Astrocyte (in vitro differentiated cells and primary cell): ENCODE measurements around the gene ADGRB2. TPM values are rescaled to one million over a fixed set of nuclear protein-coding genes. Genes with fewer than 3 reads are reported as not detected.

Experiments used
- DNase-seq: peaks from one replicate; pipeline ENCODE4 v3.0.0-alpha.2; 2010; ENCODE audit warnings: low read depth
- FAIRE-seq: peaks from 2 replicates; lab custom pipeline; 2011; peaks lifted over from hg19 to GRCh38; lab: Jason Lieb, UNC
- H2AFZ ChIP-seq: 2 replicates; pipeline ENCODE4 v1.6.0; 2012; ENCODE audit warnings: low read depth, low read length, inconsistent platforms
- H3K27ac ChIP-seq: 2 replicates; pipeline ENCODE4 v1.5.1; 2011; ENCODE audit warnings: low read depth, low read length, inconsistent platforms
- H3K27me3 ChIP-seq: 2 replicates; pipeline ENCODE4 v1.6.0; 2011; ENCODE audit warnings: low read length, inconsistent platforms; ENCODE audit not compliant: insufficient read depth
- H3K36me3 ChIP-seq: 2 replicates; pipeline ENCODE4 v1.5.1; 2011; ENCODE audit warnings: low read length, inconsistent platforms; ENCODE audit not compliant: insufficient read depth
- H3K4me1 ChIP-seq: 2 replicates; pipeline ENCODE4 v1.5.1; 2011; ENCODE audit warnings: low read length, inconsistent platforms; ENCODE audit not compliant: insufficient read depth
- H3K4me2 ChIP-seq: 2 replicates; pipeline ENCODE4 v1.6.0; 2012; ENCODE audit warnings: low read length, inconsistent platforms
- H3K4me3 ChIP-seq: 2 replicates; pipeline ENCODE4 v1.5.1; 2011; ENCODE audit warnings: low read depth, mild to moderate bottlenecking, low read length, inconsistent platforms; ENCODE audit not compliant: insufficient read depth
- H3K79me2 ChIP-seq: 2 replicates; pipeline ENCODE4 v1.6.0; 2012; ENCODE audit warnings: mild to moderate bottlenecking, low read length, inconsistent platforms; ENCODE audit not compliant: insufficient read depth
- H3K9ac ChIP-seq: 2 replicates; pipeline ENCODE4 v1.6.0; 2012; ENCODE audit warnings: mild to moderate bottlenecking, low read length, inconsistent platforms
- H3K9me3 ChIP-seq: 2 replicates; pipeline ENCODE4 v1.5.1; 2012; ENCODE audit warnings: low read depth, mild to moderate bottlenecking, low read length, inconsistent platforms; ENCODE audit not compliant: insufficient read depth
- H4K20me1 ChIP-seq: 2 replicates; pipeline ENCODE4 v1.6.0; 2012; ENCODE audit warnings: low read length, inconsistent platforms; ENCODE audit not compliant: insufficient read depth
- H3K27ac Mint-ChIP-seq: one replicate; pipeline ENCODE4 v1.8.0; 2021; ENCODE audit warnings: mild to moderate bottlenecking, mixed read lengths; ENCODE audit not compliant: unreplicated experiment
- H3K27me3 Mint-ChIP-seq: one replicate; pipeline ENCODE4 v1.8.0; 2021; ENCODE audit warnings: low read depth, mixed read lengths; ENCODE audit not compliant: unreplicated experiment
- H3K36me3 Mint-ChIP-seq: one replicate; pipeline ENCODE4 v1.8.0; 2021; ENCODE audit warnings: low read depth, mixed read lengths; ENCODE audit not compliant: unreplicated experiment
- H3K4me1 Mint-ChIP-seq: one replicate; pipeline ENCODE4 v1.8.0; 2021; ENCODE audit warnings: low read depth, mixed read lengths; ENCODE audit not compliant: unreplicated experiment
- H3K4me3 Mint-ChIP-seq: one replicate; pipeline ENCODE4 v1.8.0; 2021; ENCODE audit warnings: mild to moderate bottlenecking, moderate library complexity, mixed read lengths; ENCODE audit not compliant: unreplicated experiment
- H3K9me3 Mint-ChIP-seq: one replicate; pipeline ENCODE4 v1.8.0; 2021; ENCODE audit warnings: mild to moderate bottlenecking, mixed read lengths; ENCODE audit not compliant: unreplicated experiment
- EZH2 ChIP-seq: IDR thresholded peaks from 2 replicates; pipeline ENCODE4 v1.6.1; 2012; ENCODE audit warnings: mild to moderate bottlenecking, low read length, inconsistent platforms; ENCODE audit not compliant: insufficient read depth
- total RNA-seq: library from RNA; stranded (reverse); gene quantifications from 2 replicates; pipeline ENCODE4 v1.2.1, GENCODE V29; 2021
- TF ChIP-seq, protein P1 (sequence below): IDR thresholded peaks from 2 replicates; pipeline ENCODE4 v1.5.1; 2011; ENCODE audit warnings: low read depth, mild to moderate bottlenecking, inconsistent platforms, low read length, moderate library complexity; ENCODE audit not compliant: insufficient read depth

ADGRB2 gene
- total RNA-seq, 1 donor from 2014 or later: 25.8 TPM

DNA sequence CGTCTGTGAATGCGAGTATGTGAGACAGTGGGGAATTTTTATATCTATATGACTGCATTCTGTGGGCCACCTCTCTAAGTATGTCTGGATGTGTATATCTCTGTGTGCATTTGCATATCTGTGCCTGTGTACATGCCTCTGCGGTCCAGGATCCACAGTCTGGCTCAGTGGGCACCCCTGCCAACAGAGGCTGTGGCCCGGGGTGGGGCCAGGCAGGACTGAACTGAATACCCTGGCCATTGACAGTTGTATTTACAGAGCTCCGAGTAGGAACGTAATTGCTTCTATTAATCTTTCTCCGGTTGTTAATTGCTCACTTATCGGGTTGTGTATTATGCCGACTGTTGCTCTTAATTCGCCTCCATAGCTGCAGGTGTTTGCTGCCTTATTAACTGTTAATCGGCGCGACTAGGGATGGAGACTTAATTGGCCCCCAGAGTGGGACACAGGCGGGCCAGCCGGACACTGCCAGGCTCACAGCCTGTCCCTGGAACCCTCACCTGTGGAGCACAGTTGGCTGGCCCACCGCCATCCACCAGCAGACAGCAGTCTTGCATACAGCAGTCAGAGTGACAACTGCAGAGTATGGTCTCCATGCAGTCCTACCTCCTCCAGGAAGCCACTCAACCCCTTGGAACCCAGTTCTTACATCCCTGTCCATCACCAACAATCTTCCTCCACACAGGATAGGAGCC lies 22.4 kb upstream of the ADGRB2 start:
- no peak overlapping the region for H3K4me3 ChIP-seq
- DNase-seq (no peak), FAIRE-seq (no peak)
- H3K27me3 ChIP-seq: no peaks in the 10 kb centered on the region
- Mint-ChIP-seq H3K4me3 (no peak overlapping the region), H3K27me3 (peaks cover 12% of the 10 kb centered on the region), H3K9me3 (no peaks in the 10 kb centered on the region), H3K27ac (no peak overlapping the region), H3K4me1 (peaks cover 18% of the 10 kb centered on the region), H3K36me3 (no peaks in the 10 kb centered on the region)
- peaks cover 2% of the 10 kb centered on the region for H3K36me3 ChIP-seq
- H3K4me1 ChIP-seq: peaks cover 33% of the 10 kb centered on the region
- H3K79me2 ChIP-seq: no peaks in the 10 kb centered on the region
- no peaks in the 10 kb centered on the region for H3K9me3 ChIP-seq
- H3K4me2 ChIP-seq: no peak overlapping the region
- H4K20me1 ChIP-seq: peaks cover 22% of the 10 kb centered on the region
- TF ChIP-seq EZH2: no peak
- TF ChIP-seq, protein P1, sequence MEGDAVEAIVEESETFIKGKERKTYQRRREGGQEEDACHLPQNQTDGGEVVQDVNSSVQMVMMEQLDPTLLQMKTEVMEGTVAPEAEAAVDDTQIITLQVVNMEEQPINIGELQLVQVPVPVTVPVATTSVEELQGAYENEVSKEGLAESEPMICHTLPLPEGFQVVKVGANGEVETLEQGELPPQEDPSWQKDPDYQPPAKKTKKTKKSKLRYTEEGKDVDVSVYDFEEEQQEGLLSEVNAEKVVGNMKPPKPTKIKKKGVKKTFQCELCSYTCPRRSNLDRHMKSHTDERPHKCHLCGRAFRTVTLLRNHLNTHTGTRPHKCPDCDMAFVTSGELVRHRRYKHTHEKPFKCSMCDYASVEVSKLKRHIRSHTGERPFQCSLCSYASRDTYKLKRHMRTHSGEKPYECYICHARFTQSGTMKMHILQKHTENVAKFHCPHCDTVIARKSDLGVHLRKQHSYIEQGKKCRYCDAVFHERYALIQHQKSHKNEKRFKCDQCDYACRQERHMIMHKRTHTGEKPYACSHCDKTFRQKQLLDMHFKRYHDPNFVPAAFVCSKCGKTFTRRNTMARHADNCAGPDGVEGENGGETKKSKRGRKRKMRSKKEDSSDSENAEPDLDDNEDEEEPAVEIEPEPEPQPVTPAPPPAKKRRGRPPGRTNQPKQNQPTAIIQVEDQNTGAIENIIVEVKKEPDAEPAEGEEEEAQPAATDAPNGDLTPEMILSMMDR: no peak
- H3K9ac ChIP-seq: no peak overlapping the region
- H2AFZ ChIP-seq: no peak overlapping the region
- no peak overlapping the region for H3K27ac ChIP-seq

DNA sequence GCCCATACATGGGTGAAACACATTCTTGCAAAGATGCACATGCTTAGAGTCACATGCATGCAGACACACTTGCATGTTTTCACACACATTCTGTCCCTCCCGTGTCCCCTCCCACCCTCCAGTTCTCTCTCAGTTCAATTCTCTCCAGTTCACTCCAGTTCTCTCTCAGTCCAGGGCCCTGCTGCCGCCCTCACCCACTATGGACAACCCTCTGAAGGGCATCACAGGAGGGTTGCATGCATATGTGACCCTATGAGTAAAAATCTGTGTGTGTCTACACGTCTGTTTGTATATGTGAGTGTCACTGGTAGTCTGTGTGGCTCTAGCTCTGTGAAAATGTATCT lies 21.8 kb upstream of the ADGRB2 start:
- Histone ChIP-seq H3K4me2 (no peak overlapping the region), H3K4me1 (peaks cover 29% of the 10 kb centered on the region), H3K27me3 (no peaks in the 10 kb centered on the region), H2AFZ (no peak overlapping the region), H3K27ac (no peak overlapping the region), H3K4me3 (no peak overlapping the region), H3K36me3 (no peaks in the 10 kb centered on the region), H3K9ac (no peak overlapping the region), H3K9me3 (no peaks in the 10 kb centered on the region), H3K79me2 (no peaks in the 10 kb centered on the region), H4K20me1 (peaks cover 16% of the 10 kb centered on the region)
- Mint-ChIP-seq H3K27me3 (peaks cover 12% of the 10 kb centered on the region), H3K4me3 (no peak overlapping the region), H3K36me3 (no peaks in the 10 kb centered on the region), H3K4me1 (peaks cover 23% of the 10 kb centered on the region), H3K27ac (no peak overlapping the region), H3K9me3 (no peaks in the 10 kb centered on the region)
- DNase-seq (no peak), FAIRE-seq (no peak)
- no peak for TF ChIP-seq EZH2
- TF ChIP-seq, protein P1: no peak
